ENCODE data around the gene FOXL3. TPM values are rescaled to one million over a fixed set of nuclear protein-coding genes. Genes with fewer than 3 reads are reported as not detected.

FOXL3 gene
- total and polyA plus RNA-seq, 12 donors, result not detected

DNA sequence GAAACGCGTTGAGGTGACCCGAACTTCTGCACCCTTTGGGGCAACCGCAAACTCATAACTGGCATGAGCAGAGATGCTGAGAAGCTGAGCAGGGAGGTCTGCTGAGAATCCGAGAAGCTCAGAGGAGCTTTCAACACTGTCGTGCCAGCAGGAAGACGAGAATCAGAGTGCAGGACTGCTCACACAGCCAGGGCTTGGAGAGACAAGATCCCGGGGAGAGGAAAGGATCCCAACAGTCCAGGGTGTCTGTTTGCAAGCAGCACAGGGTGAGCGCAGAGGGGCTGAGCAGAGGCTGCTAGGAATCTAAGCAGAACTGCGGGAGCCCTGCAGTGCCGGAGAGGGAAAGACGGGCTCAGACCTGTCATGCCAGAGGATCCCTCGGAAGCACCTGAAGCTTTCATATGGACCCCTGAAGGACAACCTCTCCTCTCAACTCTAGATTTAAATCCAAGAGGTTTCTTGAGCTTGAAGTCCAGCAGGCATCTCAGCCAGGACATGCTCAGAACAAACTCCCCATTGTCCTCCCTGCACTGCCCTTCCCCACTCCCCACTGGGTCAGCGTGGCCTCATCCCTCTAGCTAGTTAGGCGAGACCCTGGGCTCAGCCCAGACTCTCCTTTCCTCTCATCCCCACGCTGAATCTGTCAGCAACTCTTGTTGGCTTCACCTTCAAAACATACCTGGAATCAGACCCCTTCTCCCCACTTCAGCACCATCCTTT, 40.7 kb downstream of the FOXL3 start:
- intact Hi-C loops (cut with DNase I), result loop anchor here in 8 of 10 donors (2.0 to 10.0 kb wide), 6 partner anchors 184 to 444 kb away; partner anchors contain the start of gene PDGFA (in 6 of the 8)
- DNase-seq (no peak), ATAC-seq (no peak)
- Histone ChIP-seq H3K4me3 (no peak overlapping the region), H3K27ac (no peak overlapping the region), H3K4me1 (peaks cover 4 to 26% (median 12%) of the 10 kb centered on the region in 9 donors), H3K27me3 (peaks cover 0 to 15% (median 7%) of the 10 kb centered on the region in 7 donors), H3K9me3 (peaks cover 0 to 5% (median 0%) of the 10 kb centered on the region in 11 donors), H3K36me3 (no peaks in the 10 kb centered on the region)
- TF ChIP-seq, protein P1, sequence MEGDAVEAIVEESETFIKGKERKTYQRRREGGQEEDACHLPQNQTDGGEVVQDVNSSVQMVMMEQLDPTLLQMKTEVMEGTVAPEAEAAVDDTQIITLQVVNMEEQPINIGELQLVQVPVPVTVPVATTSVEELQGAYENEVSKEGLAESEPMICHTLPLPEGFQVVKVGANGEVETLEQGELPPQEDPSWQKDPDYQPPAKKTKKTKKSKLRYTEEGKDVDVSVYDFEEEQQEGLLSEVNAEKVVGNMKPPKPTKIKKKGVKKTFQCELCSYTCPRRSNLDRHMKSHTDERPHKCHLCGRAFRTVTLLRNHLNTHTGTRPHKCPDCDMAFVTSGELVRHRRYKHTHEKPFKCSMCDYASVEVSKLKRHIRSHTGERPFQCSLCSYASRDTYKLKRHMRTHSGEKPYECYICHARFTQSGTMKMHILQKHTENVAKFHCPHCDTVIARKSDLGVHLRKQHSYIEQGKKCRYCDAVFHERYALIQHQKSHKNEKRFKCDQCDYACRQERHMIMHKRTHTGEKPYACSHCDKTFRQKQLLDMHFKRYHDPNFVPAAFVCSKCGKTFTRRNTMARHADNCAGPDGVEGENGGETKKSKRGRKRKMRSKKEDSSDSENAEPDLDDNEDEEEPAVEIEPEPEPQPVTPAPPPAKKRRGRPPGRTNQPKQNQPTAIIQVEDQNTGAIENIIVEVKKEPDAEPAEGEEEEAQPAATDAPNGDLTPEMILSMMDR (IDR thresholded peaks at IDR 0.05), result no peak
- WGBS, 2 donors, result 74 to 79% methylated on average over 16 of the region's 16 CpGs

GRCh38 chr7:332020-332517, 42.1 kb downstream of the FOXL3 start:
- no peak for DNase-seq
- H3K27me3 ChIP-seq, result peaks cover 0 to 15% (median 7%) of the 10 kb centered on the region in 7 donors
- peak overlapping the region in 1 of 10 donors; percentile 37 for H3K4me3 ChIP-seq
- no peak for ATAC-seq
- no peaks in the 10 kb centered on the region for H3K9me3 ChIP-seq
- peak overlapping the region in 2 of 10 donors; percentile 83 to 85 for H3K27ac ChIP-seq
- no peaks in the 10 kb centered on the region for H3K36me3 ChIP-seq
- 68 to 70% methylated on average over 23 of the region's 23 CpGs for WGBS, 2 donors
- intact Hi-C loops (cut with DNase I), result loop anchor here in 9 of 10 donors (2.0 to 10.0 kb wide), 10 partner anchors 183 to 443 kb away; partner anchors contain the start of gene PDGFA (in 7 of the 9)
- H3K4me1 ChIP-seq, result peaks cover 4 to 17% (median 12%) of the 10 kb centered on the region in 9 donors
- TF ChIP-seq, protein P1 (IDR thresholded peaks at IDR 0.05), result no peak

- Histone ChIP-seq H3K27ac (peak overlapping the region; percentile 24 to 85 (median 76)), H3K4me3 (peak overlapping the region in 9 of 10 donors; percentile 37 to 56 (median 50)), H3K4me1 (peaks cover 4 to 17% (median 12%) of the 10 kb centered on the region in 9 donors), H3K36me3 (no peaks in the 10 kb centered on the region), H3K9me3 (no peaks in the 10 kb centered on the region), H3K27me3 (peaks cover 0 to 15% (median 4%) of the 10 kb centered on the region in 7 donors)
- WGBS, 2 donors, result 1 to 2% methylated on average over 56 to 57 of the region's 57 CpGs
- ATAC-seq (peak; percentile 86 to 94 (median 90)), DNase-seq (peak; percentile 75 to 86)
- intact Hi-C loops (cut with DNase I), result loop anchor here in 9 of 10 donors (2.0 to 10.0 kb wide), 10 partner anchors 182 to 442 kb away; partner anchors contain the start of gene PDGFA (in 7 of the 9)
- TF ChIP-seq, protein P1 (IDR thresholded peaks at IDR 0.05), result peak; percentile 78 to 95 (median 91)
These were observed 42.8 kb downstream of the FOXL3 start for GRCh38 chr7:332646-333392.

DNA sequence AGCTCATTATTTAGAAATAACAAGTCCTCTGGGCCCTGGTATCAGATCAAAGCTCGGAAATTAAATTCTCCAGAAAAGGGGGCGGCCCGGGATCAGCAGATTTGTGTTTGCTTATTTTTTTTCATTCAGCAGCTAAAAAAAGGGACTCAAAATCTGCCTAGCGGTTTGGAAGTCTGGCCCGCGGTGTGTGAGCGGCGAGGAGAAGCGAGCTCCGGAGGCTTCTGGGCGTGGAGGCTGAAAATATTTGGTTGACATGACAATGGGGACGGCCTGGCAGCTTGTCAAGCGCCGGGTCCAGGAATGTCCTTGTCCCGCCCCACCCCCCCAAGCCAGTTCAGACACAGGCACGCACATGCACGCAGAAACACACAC, 43.4 kb downstream of the FOXL3 start:
- Histone ChIP-seq H3K27me3 (peaks cover 0 to 15% (median 2%) of the 10 kb centered on the region in 7 donors), H3K4me1 (peaks cover 4 to 17% (median 12%) of the 10 kb centered on the region in 9 donors), H3K27ac (peak overlapping the region; percentile 24 to 85 (median 76)), H3K36me3 (no peaks in the 10 kb centered on the region), H3K4me3 (peak overlapping the region in 9 of 10 donors; percentile 37 to 56 (median 50)), H3K9me3 (no peaks in the 10 kb centered on the region)
- peak; percentile 78 to 93 (median 84) for ATAC-seq
- peak; percentile 81 to 83 for DNase-seq
- TF ChIP-seq, protein P1 (IDR thresholded peaks at IDR 0.05), result no peak
- WGBS, 2 donors, result 4 to 8% methylated on average over 17 of the region's 17 CpGs
- intact Hi-C loops (cut with DNase I), result loop anchor here in 9 of 10 donors (2.0 to 10.0 kb wide), 10 partner anchors 181 to 441 kb away; partner anchors contain the start of gene PDGFA (in 7 of the 9)
